Measurements from ENCODE around the gene ADGRV1.
"Not testable (repeated sequence)": the region's sequence is repeated elsewhere in the genome, so short reads cannot be mapped to it uniquely, and the experiment has no call there.

ADGRV1 gene

GRCh38 chr5:90740244-90740799 is 181.7 kb downstream of the ADGRV1 start:
- no peak for TF ChIP-seq CTCF (IDR thresholded peaks at IDR 0.05; ENCODE audit: low read depth, low read length)
- no peak for DNase-seq (ENCODE audit: extremely low read depth, low read depth)

GRCh38 chr5:90741022-90741564 is 182.5 kb downstream of the ADGRV1 start:
- no peak for TF ChIP-seq CTCF (IDR thresholded peaks at IDR 0.05; ENCODE audit: low read depth, low read length)

GRCh38 chr5:90746119-90746518 is 187.5 kb downstream of the ADGRV1 start:
- TF ChIP-seq CTCF (IDR thresholded peaks at IDR 0.05; ENCODE audit: low read depth, low read length): no peak
- DNase-seq (ENCODE audit: extremely low read depth, low read depth): no peak

More at GRCh38 chr5:90741022-90741564, 182.5 kb downstream of the ADGRV1 start:
- DNase-seq (ENCODE audit: extremely low read depth, low read depth): no peak

GRCh38 chr5:90747175-90747574 is 188.6 kb downstream of the ADGRV1 start:
- no peak for TF ChIP-seq CTCF (IDR thresholded peaks at IDR 0.05; ENCODE audit: low read depth, low read length)
- no peak for DNase-seq (ENCODE audit: extremely low read depth, low read depth)

GRCh38 chr5:90747693-90748092 is 189.1 kb downstream of the ADGRV1 start:
- DNase-seq (ENCODE audit: extremely low read depth, low read depth): no peak
- TF ChIP-seq CTCF (IDR thresholded peaks at IDR 0.05; ENCODE audit: low read depth, low read length): no peak

- no peak for DNase-seq (ENCODE audit: extremely low read depth, low read depth)
- TF ChIP-seq CTCF (IDR thresholded peaks at IDR 0.05; ENCODE audit: low read depth, low read length): no peak
These were observed 200.5 kb downstream of the ADGRV1 start for GRCh38 chr5:90759119-90759518.

GRCh38 chr5:90767710-90768109 is 209.1 kb downstream of the ADGRV1 start:
- TF ChIP-seq CTCF (IDR thresholded peaks at IDR 0.05; ENCODE audit: low read depth, low read length): no peak
- no peak for DNase-seq (ENCODE audit: extremely low read depth, low read depth)

GRCh38 chr5:90770006-90770541 is 211.5 kb downstream of the ADGRV1 start:
- not testable (repeated sequence) for DNase-seq (ENCODE audit: extremely low read depth, low read depth)

Data from AG09319 (cell line).